GM18873 (cell line): ENCODE results near the gene CNIH3.
A peak's percentile ranks its signal among the peaks of the same experiment; 100 is the strongest.

ENCODE experiments used
- ATAC-seq: cut with Tn5 transposase; IDR thresholded peaks from one replicate; pipeline ENCODE4 v1.9.1; 2021; ENCODE audit warnings: mild to moderate bottlenecking, moderate library complexity, moderate number of reproducible peaks; ENCODE audit not compliant: unreplicated experiment, low FRiP score

CNIH3 gene

GRCh38 chr1:224612246-224612645 lies 3.9 kb upstream of the CNIH3 start:
- no peak for ATAC-seq

DNA sequence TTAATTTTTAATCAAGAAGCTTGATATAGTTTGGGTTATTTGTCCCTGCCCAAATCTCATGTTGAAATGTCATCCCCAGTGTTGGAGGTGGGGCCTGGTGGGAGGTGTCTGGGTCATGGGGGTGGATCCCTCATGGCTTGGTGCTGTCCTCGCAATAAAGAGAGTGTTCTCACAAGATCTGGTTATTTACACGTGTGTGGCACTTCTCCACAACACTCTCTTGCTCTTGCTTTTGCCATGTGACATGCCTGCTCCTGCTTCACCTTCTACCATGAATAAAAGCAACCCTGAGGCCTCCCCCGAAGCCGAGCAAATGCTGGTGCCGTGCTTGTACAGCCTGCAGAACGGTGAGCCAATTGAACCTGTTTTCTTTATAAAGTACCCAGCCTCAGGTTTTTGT lies 2.6 kb upstream of the CNIH3 start:
- ATAC-seq = no peak

GRCh38 chr1:224616756-224617409 lies 766 bp downstream of the CNIH3 start:
- ATAC-seq = no peak

DNA sequence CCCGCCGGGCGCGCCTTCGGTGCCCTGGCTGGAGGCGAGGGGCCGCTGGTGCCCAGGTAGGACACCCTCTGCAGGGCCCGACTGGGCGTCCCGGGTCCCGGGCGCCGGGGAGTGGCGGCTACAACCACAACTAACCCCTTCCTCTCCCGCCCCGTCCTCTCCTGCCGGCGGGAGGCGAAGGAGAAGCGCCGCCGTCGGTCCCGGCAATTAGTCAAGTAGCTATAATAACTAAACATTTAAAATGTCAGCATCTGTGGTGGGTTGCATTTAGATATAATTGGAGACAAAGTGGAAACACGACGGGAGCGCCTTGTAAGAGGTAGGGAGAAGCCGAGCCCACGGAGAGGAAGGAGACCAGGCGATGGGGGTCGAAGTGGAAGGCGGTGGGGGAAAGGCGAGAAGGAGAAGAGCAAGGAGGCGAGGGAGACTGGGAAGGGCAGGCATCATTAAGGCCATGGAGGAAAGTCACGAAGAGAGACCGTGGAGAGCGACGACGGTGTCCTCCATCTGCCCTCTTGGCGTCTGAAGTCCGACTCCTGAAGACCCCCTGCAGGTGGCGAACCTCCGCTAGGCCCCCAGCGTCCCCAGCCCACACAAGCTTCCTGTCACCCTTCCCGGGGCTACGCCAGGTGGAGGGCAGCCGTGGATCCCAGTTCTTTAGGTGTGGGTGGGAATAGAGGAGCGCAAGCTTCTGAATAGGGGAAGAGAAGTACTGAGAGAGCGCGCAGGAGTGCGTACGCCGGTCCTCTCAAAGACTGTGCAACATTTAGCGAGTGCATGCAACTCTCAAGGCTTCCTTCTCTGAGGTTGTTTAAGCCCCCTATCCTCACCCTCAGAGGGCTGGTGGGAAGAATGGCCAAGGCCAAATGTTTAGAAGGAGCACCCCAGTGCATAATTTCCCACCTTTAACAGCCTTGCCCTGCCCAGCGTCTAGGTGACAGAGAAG lies 1.6 kb downstream of the CNIH3 start:
- no peak for ATAC-seq

- no peak for ATAC-seq
Observed at GRCh38 chr1:224619209-224619608, 3.1 kb downstream of the CNIH3 start.

DNA sequence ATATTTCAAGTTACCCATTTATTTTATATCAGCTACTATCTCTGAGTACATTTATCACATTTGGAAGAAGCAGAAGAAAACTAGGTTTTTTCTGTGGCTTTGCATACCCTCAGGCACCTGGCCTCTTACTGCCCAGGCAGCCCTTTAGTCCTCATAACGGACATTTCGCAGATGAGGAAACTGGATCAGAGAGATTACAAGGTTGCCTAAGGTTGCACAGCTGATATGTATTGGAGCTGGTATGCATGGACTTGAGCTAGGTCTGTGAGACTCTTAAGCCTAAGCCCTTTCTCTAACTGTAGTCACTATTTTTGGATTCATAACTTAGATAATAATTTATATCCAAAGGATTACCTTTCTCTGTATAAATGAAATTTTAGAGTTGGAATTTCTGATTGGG lies 4.0 kb downstream of the CNIH3 start:
- ATAC-seq = no peak

- no peak for ATAC-seq
Observed at GRCh38 chr1:224621813-224622682, 5.9 kb downstream of the CNIH3 start.

DNA sequence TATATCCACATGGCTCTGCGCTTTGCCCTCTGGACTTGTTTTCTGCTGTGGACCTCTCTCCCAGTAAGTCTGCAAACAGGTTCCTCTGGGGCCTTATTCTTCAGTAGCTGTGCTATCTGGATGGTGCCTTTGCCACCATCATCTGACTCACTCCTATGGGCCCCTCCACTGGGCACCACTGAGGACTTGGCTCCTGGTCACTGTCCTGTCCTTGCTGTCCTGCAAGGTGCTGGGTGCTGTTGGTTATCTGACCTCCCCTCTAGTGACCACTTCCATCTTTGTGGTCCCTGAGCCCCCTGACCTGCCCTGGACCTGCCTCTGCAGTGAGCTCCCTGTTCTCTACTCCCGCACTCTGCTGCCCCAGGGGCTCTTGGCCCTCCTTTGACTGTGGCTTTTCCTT lies 6.7 kb downstream of the CNIH3 start:
- no peak for ATAC-seq

- ATAC-seq = no peak
Observed at GRCh38 chr1:224623310-224623714, 7.2 kb downstream of the CNIH3 start.

DNA sequence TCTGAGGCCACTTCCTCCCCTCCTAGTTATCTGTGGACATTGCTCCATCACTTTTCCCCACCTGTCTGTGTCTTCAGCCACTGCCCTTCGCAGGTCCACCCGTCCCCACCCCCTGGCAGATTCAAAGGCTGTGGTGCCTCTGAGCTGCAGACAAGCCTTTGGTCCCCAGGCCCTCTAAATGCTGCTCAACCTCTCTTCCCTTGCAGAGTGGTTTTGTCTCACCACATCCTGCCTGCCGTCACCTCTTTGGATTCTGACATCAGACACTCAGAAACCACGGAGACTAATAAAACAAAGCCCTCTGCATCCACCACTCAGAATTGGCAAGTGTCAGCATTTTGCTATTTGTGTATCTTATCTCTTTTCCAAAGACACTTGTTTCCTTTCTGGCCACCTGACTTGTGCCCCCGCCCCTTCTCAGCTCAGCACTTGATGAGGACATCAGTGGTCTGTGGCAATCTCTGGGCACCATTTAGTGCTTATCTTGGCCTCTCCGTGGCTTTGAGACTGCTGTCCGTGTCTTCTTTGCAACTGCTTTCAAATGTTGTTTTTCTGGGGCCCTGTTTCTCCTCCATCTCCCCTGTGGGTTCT lies 7.7 kb downstream of the CNIH3 start:
- peak; percentile 85 for ATAC-seq

DNA sequence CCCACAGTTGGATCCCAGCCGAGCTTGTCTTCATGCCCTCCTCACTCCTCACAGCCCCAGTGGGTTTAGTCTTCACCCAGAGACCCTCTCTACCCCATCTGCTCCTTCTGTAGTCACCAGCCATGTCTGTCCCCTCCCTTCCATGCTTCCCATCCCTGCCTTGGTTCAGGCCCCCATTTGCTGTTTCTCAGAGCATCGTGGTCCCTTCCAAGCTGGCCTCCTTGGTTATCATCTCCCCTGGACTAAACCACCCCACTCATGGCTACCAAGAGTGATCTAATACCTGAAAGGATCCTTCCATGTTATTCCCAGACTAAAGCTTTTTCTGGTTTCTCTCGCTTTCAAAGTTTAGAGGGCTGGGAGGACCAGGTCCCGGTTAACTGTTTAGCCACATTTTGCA lies 8.3 kb downstream of the CNIH3 start:
- no peak for ATAC-seq

DNA sequence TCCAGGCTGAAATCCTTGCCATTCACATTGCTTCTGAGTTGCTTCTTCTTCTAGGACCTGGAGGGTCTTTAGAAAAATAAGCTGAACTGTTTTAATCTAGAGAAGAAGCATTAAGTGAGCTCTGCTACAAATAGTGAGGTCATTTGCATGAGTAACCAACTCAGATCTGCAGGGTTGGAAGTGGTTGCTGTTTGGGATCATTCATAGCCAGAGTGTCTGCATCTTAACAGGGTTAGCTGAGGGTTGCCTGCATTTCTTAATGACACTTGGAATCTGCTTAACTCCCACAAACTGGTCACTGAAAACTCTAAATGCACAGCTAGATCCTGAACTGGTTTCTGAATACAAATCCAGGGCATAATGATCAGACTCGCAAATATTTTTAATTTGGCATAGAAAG lies 9.9 kb downstream of the CNIH3 start:
- ATAC-seq = no peak

GRCh38 chr1:224629965-224630364 lies 13.8 kb downstream of the CNIH3 start:
- no peak for ATAC-seq

DNA sequence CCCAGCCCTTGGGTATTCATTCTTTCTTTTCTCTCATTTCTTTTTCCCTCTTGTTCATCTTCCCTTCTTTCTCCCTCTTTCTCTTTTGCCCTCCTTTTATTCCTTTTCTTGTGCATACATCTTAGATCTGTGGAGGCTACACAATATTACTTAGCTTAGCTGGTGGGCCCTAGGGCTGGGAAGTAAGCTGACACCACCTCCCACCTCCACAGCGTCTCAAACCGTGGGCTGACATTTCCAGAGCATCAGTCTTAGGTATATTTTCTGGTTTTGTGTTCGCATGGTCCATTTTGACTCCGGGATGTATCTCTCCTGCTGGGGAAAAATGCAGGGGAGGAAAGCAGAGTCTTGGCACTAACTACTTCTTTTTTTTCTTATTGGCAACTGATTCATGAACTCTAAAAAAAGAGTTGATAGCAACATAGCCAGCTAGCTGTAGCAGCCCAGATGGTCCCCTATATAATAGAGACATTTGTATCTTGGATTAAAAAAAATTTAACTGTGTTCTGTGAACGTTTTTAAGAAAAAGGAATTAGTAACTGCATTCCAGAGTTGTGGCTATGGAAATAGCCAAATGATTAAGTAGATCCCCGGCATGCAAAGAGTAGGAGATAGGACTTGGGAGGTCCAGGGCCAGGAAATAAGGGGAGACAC lies 15.5 kb downstream of the CNIH3 start:
- ATAC-seq = no peak

- no peak for ATAC-seq
Observed at GRCh38 chr1:224632381-224632871, 16.3 kb downstream of the CNIH3 start.

GRCh38 chr1:224632921-224633321 lies 16.8 kb downstream of the CNIH3 start:
- no peak for ATAC-seq

GRCh38 chr1:224635356-224635755 lies 19.2 kb downstream of the CNIH3 start:
- no peak for ATAC-seq

DNA sequence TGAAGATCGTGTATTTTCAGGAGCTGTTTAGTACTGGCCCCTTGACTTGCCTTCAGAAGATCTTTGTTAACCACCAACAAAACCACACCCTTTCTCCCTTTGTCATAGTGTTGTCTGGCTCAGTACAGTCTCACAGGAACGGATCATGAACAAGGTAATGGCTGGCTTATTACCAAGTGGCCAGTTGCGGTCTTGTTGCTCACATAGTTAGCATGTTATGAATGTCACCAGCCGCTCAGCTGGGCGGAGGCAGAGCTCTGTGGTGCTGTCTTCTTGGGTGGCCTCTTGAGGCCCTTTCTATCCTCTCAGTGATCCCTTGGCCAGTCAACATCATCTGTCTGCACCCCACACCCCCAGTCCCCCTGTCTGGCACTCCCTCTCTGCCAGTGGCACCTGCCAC lies 21.4 kb downstream of the CNIH3 start:
- ATAC-seq = no peak

- no peak for ATAC-seq
Observed at GRCh38 chr1:224637936-224638335, 21.8 kb downstream of the CNIH3 start.

DNA sequence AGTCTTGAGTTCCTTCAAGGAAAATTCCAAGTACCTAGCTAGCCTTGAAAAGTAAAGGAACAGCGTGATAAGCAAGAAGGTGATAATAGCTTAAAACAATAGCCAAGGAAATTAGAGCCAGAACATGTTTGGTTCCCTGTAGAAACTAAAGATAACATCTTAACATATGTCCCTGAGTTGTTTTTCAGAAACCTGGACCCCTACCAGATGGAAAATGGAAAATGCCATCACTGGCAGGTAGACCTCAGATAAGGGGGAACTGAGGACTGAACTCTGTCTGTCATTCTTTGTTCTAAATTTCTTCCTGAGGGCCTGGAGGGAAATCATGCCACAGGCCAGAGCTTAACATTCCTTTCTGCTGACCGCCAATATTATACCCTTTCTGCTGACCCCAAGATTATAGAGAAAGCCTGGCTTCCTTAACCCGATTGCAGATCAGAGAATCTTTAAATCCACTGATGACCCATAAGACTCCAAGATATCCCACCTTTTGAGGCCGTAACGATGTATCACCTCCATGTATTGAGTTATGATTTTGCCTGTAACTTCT lies 23.4 kb downstream of the CNIH3 start:
- no peak for ATAC-seq
